HG02938 (cell line): ENCODE measurements around the gene SPSB3.
"Not testable (repeated sequence)": the region's sequence is repeated elsewhere in the genome, so short reads cannot be mapped to it uniquely, and the experiment has no call there.

ENCODE experiments used
- ATAC-seq: cut with Tn5 transposase; IDR thresholded peaks from one replicate; pipeline ENCODE4 v1.9.1; 2021; ENCODE audit warnings: mild to moderate bottlenecking, moderate library complexity; ENCODE audit not compliant: unreplicated experiment

The SPSB3 gene

GRCh38 chr16:1744338-1744840, 38.0 kb downstream of the SPSB3 start:
- ATAC-seq, result no peak

GRCh38 chr16:1743376-1744337, 38.7 kb downstream of the SPSB3 start:
- ATAC-seq, result no peak

- ATAC-seq, result no peak
These were observed 40.7 kb downstream of the SPSB3 start for GRCh38 chr16:1741553-1742165.

GRCh38 chr16:1740781-1741490, 41.4 kb downstream of the SPSB3 start:
- no peak for ATAC-seq

GRCh38 chr16:1740234-1740633, 42.1 kb downstream of the SPSB3 start:
- no peak for ATAC-seq

- no peak for ATAC-seq
These were observed 47.6 kb downstream of the SPSB3 start for GRCh38 chr16:1734816-1735215.

GRCh38 chr16:1734123-1734522, 48.2 kb downstream of the SPSB3 start:
- no peak for ATAC-seq

- ATAC-seq, result not testable (repeated sequence)
These were observed 49.8 kb downstream of the SPSB3 start for GRCh38 chr16:1732551-1732987.

GRCh38 chr16:1732071-1732470, 50.3 kb downstream of the SPSB3 start:
- no peak for ATAC-seq

- ATAC-seq, result no peak
These were observed 50.8 kb downstream of the SPSB3 start for GRCh38 chr16:1731603-1732002.

- no peak for ATAC-seq
These were observed 51.3 kb downstream of the SPSB3 start for GRCh38 chr16:1731073-1731472.

GRCh38 chr16:1729445-1729844, 52.9 kb downstream of the SPSB3 start:
- no peak for ATAC-seq

GRCh38 chr16:1729026-1729425, 53.3 kb downstream of the SPSB3 start:
- ATAC-seq, result no peak

GRCh38 chr16:1727651-1728624, 54.4 kb downstream of the SPSB3 start:
- ATAC-seq, result no peak
